IMR-90 (cell line): ENCODE data around the gene ITSN1. TPM values are rescaled to one million over a fixed set of nuclear protein-coding genes. Genes with fewer than 3 reads are reported as not detected.

Experiments
- ATAC-seq: fragments of 200-7000 bp; cut with Tn5 transposase; 2 replicates; pipeline ENCODE4 v1.9.1; 2020; ENCODE audit warnings: low read depth, mild to moderate bottlenecking, moderate library complexity
- BruUV-seq: library from RNA; stranded (reverse); fragments of 400-500 nt; replicated peaks from 2 replicates; lab custom pipeline; 2021; lab: Mats Ljungman, UMichigan
- CTCF ChIA-PET: fragments of 300-600 bp; formaldehyde crosslinking; extraction: SDS; loops from one replicate; lab custom pipeline; 2021; ENCODE audit warnings: antibody characterized with exemption; lab: Yijun Ruan, JAX
- POLR2A ChIA-PET: fragments of 300-600 bp; sonication (Branson Sonifier 250); formaldehyde crosslinking; loops from one replicate; lab custom pipeline; 2022; ENCODE audit warnings: antibody characterized with exemption; ENCODE audit not compliant: unreplicated experiment; lab: Charles Lee
- DNase-seq: peaks from one replicate; pipeline ENCODE4 v3.0.0; 2013
- H2AFZ ChIP-seq: replicated peaks from 2 replicates; pipeline ENCODE3; 2013; ENCODE audit warnings: low read length, mild to moderate bottlenecking; ENCODE audit not compliant: poor library complexity
- H2AK5ac ChIP-seq: 2 replicates; pipeline ENCODE4 v1.6.1; 2013; ENCODE audit warnings: low read depth, low read length, inconsistent platforms
- H2AK9ac ChIP-seq: replicated peaks from 2 replicates; pipeline ENCODE3; 2013; ENCODE audit warnings: mild to moderate bottlenecking, low read depth, low read length, moderate library complexity; ENCODE audit not compliant: poor library complexity
- H2BK120ac ChIP-seq: 2 replicates; pipeline ENCODE4 v1.6.1; 2013; ENCODE audit warnings: low read depth, low read length, inconsistent platforms
- H2BK15ac ChIP-seq: 3 replicates; pipeline ENCODE4 v1.6.1; 2013; ENCODE audit warnings: low read depth, low read length, inconsistent platforms
- H2BK20ac ChIP-seq: 2 replicates; pipeline ENCODE4 v1.6.1; 2013; ENCODE audit warnings: low read depth, mild to moderate bottlenecking, inconsistent platforms, low read length, moderate library complexity
- H2BK5ac ChIP-seq: 2 replicates; pipeline ENCODE4 v1.6.1; 2013; ENCODE audit warnings: mild to moderate bottlenecking, low read depth, low read length, inconsistent platforms; ENCODE audit not compliant: poor library complexity, severe bottlenecking
- H3K14ac ChIP-seq: replicated peaks from 2 replicates; pipeline ENCODE4 v1.6.1; 2013; ENCODE audit warnings: low read depth, low read length, inconsistent platforms
- H3K18ac ChIP-seq: 2 replicates; pipeline ENCODE4 v1.6.1; 2013; ENCODE audit warnings: low read depth, low read length, control low read depth
- H3K23ac ChIP-seq: 2 replicates; pipeline ENCODE4 v1.6.1; 2013; ENCODE audit warnings: low read depth, low read length, inconsistent platforms
- H3K27ac ChIP-seq: 2 replicates; pipeline ENCODE4 v1.5.1; 2013; ENCODE audit warnings: mild to moderate bottlenecking, control low read depth, low read length; ENCODE audit not compliant: insufficient read depth
- H3K27me3 ChIP-seq: 2 replicates; pipeline ENCODE4 v1.6.1; 2013; ENCODE audit warnings: low read length; ENCODE audit not compliant: control insufficient read depth, insufficient read depth
- H3K36me3 ChIP-seq: 2 replicates; pipeline ENCODE4 v1.6.1; 2013; ENCODE audit warnings: low read length, mixed read lengths; ENCODE audit not compliant: control insufficient read depth, insufficient read depth
- H3K4ac ChIP-seq: 2 replicates; pipeline ENCODE4 v1.6.1; 2013; ENCODE audit warnings: low read depth, low read length, inconsistent platforms
- H3K4me1 ChIP-seq: 2 replicates; pipeline ENCODE4 v1.6.1; 2013; ENCODE audit warnings: low read length, mixed read lengths; ENCODE audit not compliant: control insufficient read depth, insufficient read depth
- H3K4me2 ChIP-seq: 2 replicates; pipeline ENCODE4 v1.6.1; 2013; ENCODE audit warnings: low read depth, mild to moderate bottlenecking, control low read depth, low read length, moderate library complexity
- H3K4me3 ChIP-seq: 2 replicates; pipeline ENCODE4 v1.5.1; 2013; ENCODE audit warnings: low read depth, mild to moderate bottlenecking, control low read depth, low read length, moderate library complexity; ENCODE audit not compliant: insufficient read depth
- H3K56ac ChIP-seq: 2 replicates; pipeline ENCODE4 v1.6.1; 2013; ENCODE audit warnings: low read length, inconsistent platforms; ENCODE audit not compliant: insufficient read depth; ENCODE audit errors: extremely low read depth
- H3K79me1 ChIP-seq, 2 experiments: 2 replicates each; pipeline ENCODE4 v1.6.1; 2013; ENCODE audit warnings: low read length in 2 of 2, inconsistent platforms in 1 of 2, low read depth in 1 of 2
- H3K9ac ChIP-seq: 2 replicates; pipeline ENCODE4 v1.6.1; 2013; ENCODE audit warnings: low read depth, low read length, control low read depth
- H3K9me1 ChIP-seq: 2 replicates; pipeline ENCODE4 v1.6.1; 2013; ENCODE audit warnings: low read length, inconsistent platforms; ENCODE audit not compliant: insufficient read depth
- H3K9me3 ChIP-seq: 2 replicates; pipeline ENCODE4 v1.6.1; 2013; ENCODE audit warnings: low read length; ENCODE audit not compliant: control insufficient read depth, insufficient read depth
- H4K20me1 ChIP-seq: 2 replicates; pipeline ENCODE4 v1.6.1; 2013; ENCODE audit warnings: low read length, inconsistent platforms; ENCODE audit not compliant: insufficient read depth
- H4K5ac ChIP-seq: 2 replicates; pipeline ENCODE4 v1.6.1; 2013; ENCODE audit warnings: mild to moderate bottlenecking, low read depth, low read length, control low read depth
- H4K8ac ChIP-seq, 2 experiments: 2 replicates each; pipeline ENCODE4 v1.6.1; 2013; ENCODE audit warnings: low read depth in 2 of 2, low read length in 2 of 2, control low read depth in 1 of 2, inconsistent platforms in 1 of 2
- H4K91ac ChIP-seq: 2 replicates; pipeline ENCODE4 v1.6.1; 2013; ENCODE audit warnings: low read depth, low read length, inconsistent platforms; ENCODE audit not compliant: insufficient read depth
- CHD1 ChIP-seq: IDR thresholded peaks from 2 replicates; pipeline ENCODE4 v1.6.1; 2012; ENCODE audit warnings: low read depth, low read length, improper control_type of control experiment
- ELK1 ChIP-seq: fragments of 150-350 bp; IDR thresholded peaks from 2 replicates; pipeline ENCODE4 v1.6.1; 2016; ENCODE audit warnings: low read depth, mild to moderate bottlenecking, low read length, moderate library complexity, borderline replicate concordance
- MAZ ChIP-seq: IDR thresholded peaks from 2 replicates; pipeline ENCODE4 v1.6.1; 2012; ENCODE audit warnings: low read depth, mild to moderate bottlenecking, low read length, improper control_type of control experiment, moderate library complexity, borderline replicate concordance
- RCOR1 ChIP-seq: IDR thresholded peaks from 2 replicates; pipeline ENCODE4 v1.6.1; 2012; ENCODE audit warnings: mild to moderate bottlenecking, low read length, improper control_type of control experiment; ENCODE audit not compliant: insufficient replicate concordance
- RFX5 ChIP-seq: IDR thresholded peaks from 2 replicates; pipeline ENCODE4 v1.8.0; 2012; ENCODE audit warnings: low read depth, mild to moderate bottlenecking, low read length, moderate library complexity
- USF2 ChIP-seq: fragments of 150-350 bp; IDR thresholded peaks from 2 replicates; pipeline ENCODE4 v1.6.1; 2017; ENCODE audit warnings: mild to moderate bottlenecking, antibody characterized with exemption, low read length, low read depth
- WGBS, 2 experiments: methylation state at CpG; one replicate each; pipeline versions ENCODE4 v1.1.5 to v1.1.7; 2013; ENCODE audit warnings: missing lambda C conversion rate in 2 of 2; ENCODE audit not compliant: insufficient read length in 1 of 2; ENCODE audit errors: extremely low coverage in 2 of 2; 5-methylcytosine and 5-hydroxymethylcytosine counted together
- dilution Hi-C: fragments of 300-500 bp; cut with HindIII; formaldehyde crosslinking; loops from one replicate; pipeline ENCODE4 v1.14.3; 2018; ENCODE audit warnings: low sequenced_read_pairs; ENCODE audit not compliant: unreplicated experiment
- in situ Hi-C: fragments of 300-500 bp; cut with MboI; formaldehyde crosslinking; loops from 3 replicates; pipeline ENCODE4 v1.14.3; 2019; ENCODE audit warnings: low sequenced_read_pairs, inconsistent platforms, mixed read lengths
- intact Hi-C: fragments of 100-400 bp; cut with micrococcal nuclease; formaldehyde crosslinking; loops from 2 replicates; pipeline ENCODE4 v1.10.0; 2022
- polyA plus RNA-seq, 3 experiments: library from polyadenylated mRNA; depleted of rRNA; stranded (reverse); fragments of >200 nt; gene quantifications; 2 replicates each; pipeline ENCODE4 v1.2.3, GENCODE V29; 2012; ENCODE audit warnings: low replicate concordance in 1 of 3
- total RNA-seq: library from RNA; depleted of rRNA; stranded (reverse); fragments of >200 nt; gene quantifications from 2 replicates; pipeline ENCODE4 v1.2.3, GENCODE V29; 2012

ITSN1 gene
- total and polyA plus RNA-seq, 2 of the 4 experiments (the other 2 are of a cell fraction) = 45.4 to 62.0 TPM

- peaks cover 10% of the 10 kb centered on the region; the same call in 1 of the 2 replicates for H3K36me3 ChIP-seq
- in situ Hi-C loops = no loop called here
- no peaks in the 10 kb centered on the region for H3K27me3 ChIP-seq
- peaks cover 1% of the 10 kb centered on the region; the same call in 1 of the 2 replicates for H3K4me1 ChIP-seq
- H4K20me1 ChIP-seq = no peaks in the 10 kb centered on the region
- H2BK5ac ChIP-seq = no peak overlapping the region
- no peak overlapping the region for H4K8ac ChIP-seq
- H3K9ac ChIP-seq = no peak overlapping the region
- H3K27ac ChIP-seq = no peak overlapping the region
- no peak overlapping the region for H4K5ac ChIP-seq
- no peak overlapping the region for H3K56ac ChIP-seq
- H2BK120ac ChIP-seq = no peak overlapping the region
- dilution Hi-C loops = no loop called here
- POLR2A ChIA-PET = no interaction called here
- CTCF ChIA-PET = no interaction called here
- no TSS peak for BruUV-seq
- no peak overlapping the region for H2AK9ac ChIP-seq
- H3K4me3 ChIP-seq = no peak overlapping the region
- no peak overlapping the region for H2BK15ac ChIP-seq
- H3K9me3 ChIP-seq = no peaks in the 10 kb centered on the region
- no peak overlapping the region for H3K18ac ChIP-seq
- H2BK20ac ChIP-seq = no peak overlapping the region
- H3K23ac ChIP-seq = 0 out of 2 replicates have a peak overlapping the region, but pooled peaks have one; percentile 38
- no peak overlapping the region for H4K91ac ChIP-seq
- no peak overlapping the region for H3K4ac ChIP-seq
- H3K14ac ChIP-seq = no peak overlapping the region
- no peak overlapping the region for H2AK5ac ChIP-seq
- intact Hi-C loops = no loop called here
- WGBS, 2 experiments = no CpG with 5 or more reads among the region's 2 CpGs
- DNase-seq (no peak), ATAC-seq (no peak)
- peaks cover 2% of the 10 kb centered on the region; the same call in 1 of the 2 replicates for H3K9me1 ChIP-seq
- no peak for TF ChIP-seq RCOR1
- no peak for TF ChIP-seq MAZ
- no peak for TF ChIP-seq RFX5
- TF ChIP-seq ELK1 = no peak
- no peak for TF ChIP-seq USF2
- no peak for TF ChIP-seq CHD1
- H3K79me1 ChIP-seq = peaks cover 6 to 7% of the 10 kb centered on the region in 2 experiments; a peak in 2 of 4 replicates
- H3K4me2 ChIP-seq = no peak overlapping the region
- H2AFZ ChIP-seq = no peak overlapping the region
Measured at GRCh38 chr21:33729641-33730040, 87.3 kb downstream of the ITSN1 start.
